GM18511 (cell line): ENCODE measurements around the gene PI4KA.
"Not testable (repeated sequence)": the region's sequence is repeated elsewhere in the genome, so short reads cannot be mapped to it uniquely, and the experiment has no call there.

ENCODE experiments used
- ATAC-seq: cut with Tn5 transposase; IDR thresholded peaks from one replicate; pipeline ENCODE4 v1.9.1; 2021; ENCODE audit warnings: mild to moderate bottlenecking, moderate library complexity; ENCODE audit not compliant: unreplicated experiment

PI4KA gene

GRCh38 chr22:20671409-20672081 lies 187.1 kb downstream of the PI4KA start:
- ATAC-seq, result no peak

- not testable (repeated sequence) for ATAC-seq
Observed at GRCh38 chr22:20670457-20671261, 188.0 kb downstream of the PI4KA start.

GRCh38 chr22:20669884-20670283 lies 188.7 kb downstream of the PI4KA start:
- ATAC-seq, result not testable (repeated sequence)

GRCh38 chr22:20669471-20669870 lies 189.1 kb downstream of the PI4KA start:
- ATAC-seq, result not testable (repeated sequence)

- not testable (repeated sequence) for ATAC-seq
Observed at GRCh38 chr22:20668769-20669168, 189.8 kb downstream of the PI4KA start.

GRCh38 chr22:20668226-20668625 lies 190.4 kb downstream of the PI4KA start:
- ATAC-seq, result not testable (repeated sequence)

- ATAC-seq, result not testable (repeated sequence)
Observed at GRCh38 chr22:20667548-20667947, 191.1 kb downstream of the PI4KA start.

- no peak for ATAC-seq
Observed at GRCh38 chr22:20666560-20666959, 192.1 kb downstream of the PI4KA start.

GRCh38 chr22:20664594-20664959 lies 194.0 kb downstream of the PI4KA start:
- no peak for ATAC-seq

- ATAC-seq, result no peak
Observed at GRCh38 chr22:20663941-20664593, 194.5 kb downstream of the PI4KA start.

- no peak for ATAC-seq
Observed at GRCh38 chr22:20663137-20663828, 195.3 kb downstream of the PI4KA start.

GRCh38 chr22:20662524-20663036 lies 196.0 kb downstream of the PI4KA start:
- ATAC-seq, result not testable (repeated sequence)

- ATAC-seq, result no peak
Observed at GRCh38 chr22:20661473-20661872, 197.1 kb downstream of the PI4KA start.

GRCh38 chr22:20660441-20661054 lies 198.1 kb downstream of the PI4KA start:
- ATAC-seq, result no peak

GRCh38 chr22:20659920-20660319 lies 198.7 kb downstream of the PI4KA start:
- no peak for ATAC-seq

GRCh38 chr22:20659258-20659657 lies 199.4 kb downstream of the PI4KA start:
- no peak for ATAC-seq

- ATAC-seq, result no peak
Observed at GRCh38 chr22:20658433-20659222, 200.0 kb downstream of the PI4KA start.

- ATAC-seq, result no peak
Observed at GRCh38 chr22:20657963-20658362, 200.6 kb downstream of the PI4KA start.
